Activated naive CD8-positive, alpha-beta T cell treated with anti-CD3 and anti-CD28 coated beads, Interleukin-2, amount 50 U/mL, for 24 hours (primary cell): ENCODE measurements around the gene NEDD4L.

Source experiments
- ATAC-seq: fragments of 150-1000 bp; cut with Tn5 transposase; one replicate; pipeline ENCODE4 v1.10.0; 2021
- DNase-seq: peaks from one replicate; pipeline ENCODE4 v3.0.0; 2021
- H3K27ac Mint-ChIP-seq: one replicate; pipeline ENCODE4 v1.8.0; 2021; ENCODE audit warnings: mild to moderate bottlenecking, mixed read lengths
- H3K27me3 Mint-ChIP-seq: one replicate; pipeline ENCODE4 v1.8.0; 2021; ENCODE audit warnings: mixed read lengths
- H3K36me3 Mint-ChIP-seq: one replicate; pipeline ENCODE4 v1.8.0; 2021; ENCODE audit warnings: low read depth, mixed read lengths
- H3K4me1 Mint-ChIP-seq: one replicate; pipeline ENCODE4 v1.8.0; 2021; ENCODE audit warnings: mixed read lengths
- H3K4me3 Mint-ChIP-seq: one replicate; pipeline ENCODE4 v1.8.0; 2021; ENCODE audit warnings: mild to moderate bottlenecking, moderate library complexity, mixed read lengths
- H3K9me3 Mint-ChIP-seq: one replicate; pipeline ENCODE4 v1.8.0; 2021; ENCODE audit warnings: mixed read lengths

NEDD4L gene

GRCh38 chr18:58225101-58225500 lies 181.1 kb downstream of the NEDD4L start:
- peaks cover 4% of the 10 kb centered on the region for H3K27me3 Mint-ChIP-seq
- peak; percentile 39 for DNase-seq
- ATAC-seq: peak; percentile 91
- H3K4me1 Mint-ChIP-seq: peaks cover 24% of the 10 kb centered on the region
- no peaks in the 10 kb centered on the region for H3K36me3 Mint-ChIP-seq
- no peak overlapping the region for H3K4me3 Mint-ChIP-seq
- no peaks in the 10 kb centered on the region for H3K9me3 Mint-ChIP-seq
- no peak overlapping the region for H3K27ac Mint-ChIP-seq

GRCh38 chr18:58226429-58226828 lies 182.4 kb downstream of the NEDD4L start:
- no peaks in the 10 kb centered on the region for H3K36me3 Mint-ChIP-seq
- H3K4me1 Mint-ChIP-seq: peaks cover 26% of the 10 kb centered on the region
- H3K4me3 Mint-ChIP-seq: no peak overlapping the region
- DNase-seq (no peak), ATAC-seq (no peak)
- no peaks in the 10 kb centered on the region for H3K9me3 Mint-ChIP-seq
- peaks cover 4% of the 10 kb centered on the region for H3K27me3 Mint-ChIP-seq
- H3K27ac Mint-ChIP-seq: no peak overlapping the region

GRCh38 chr18:58227361-58227930 lies 183.4 kb downstream of the NEDD4L start:
- no peaks in the 10 kb centered on the region for H3K9me3 Mint-ChIP-seq

DNA sequence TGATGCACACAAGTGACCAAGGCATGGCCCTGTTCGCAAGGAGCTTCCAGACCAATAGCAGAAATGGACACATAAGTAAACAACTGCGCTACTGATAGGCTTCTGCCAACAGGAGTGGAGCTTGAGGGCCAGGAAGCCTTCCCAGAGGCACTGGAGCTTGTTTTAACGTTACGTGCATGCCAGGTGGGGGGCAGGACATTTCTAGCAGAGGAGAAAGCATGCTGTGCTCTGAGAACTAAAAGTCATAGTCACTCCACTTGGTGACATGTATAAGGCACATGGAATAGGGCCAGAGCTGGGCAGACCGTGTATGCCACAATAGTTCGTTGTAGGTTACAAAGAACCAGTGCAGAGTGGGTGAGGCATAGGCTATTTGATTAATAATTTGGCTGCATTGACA lies 184.2 kb downstream of the NEDD4L start:
- Mint-ChIP-seq H3K36me3 (no peaks in the 10 kb centered on the region), H3K4me1 (peaks cover 26% of the 10 kb centered on the region)

More at GRCh38 chr18:58227361-58227930, 183.4 kb downstream of the NEDD4L start:
- no peak overlapping the region for H3K27ac Mint-ChIP-seq
- H3K4me3 Mint-ChIP-seq: no peak overlapping the region
- no peak for DNase-seq
- peaks cover 4% of the 10 kb centered on the region for H3K27me3 Mint-ChIP-seq
- H3K4me1 Mint-ChIP-seq: peaks cover 26% of the 10 kb centered on the region
- no peaks in the 10 kb centered on the region for H3K36me3 Mint-ChIP-seq
- no peak for ATAC-seq

DNA sequence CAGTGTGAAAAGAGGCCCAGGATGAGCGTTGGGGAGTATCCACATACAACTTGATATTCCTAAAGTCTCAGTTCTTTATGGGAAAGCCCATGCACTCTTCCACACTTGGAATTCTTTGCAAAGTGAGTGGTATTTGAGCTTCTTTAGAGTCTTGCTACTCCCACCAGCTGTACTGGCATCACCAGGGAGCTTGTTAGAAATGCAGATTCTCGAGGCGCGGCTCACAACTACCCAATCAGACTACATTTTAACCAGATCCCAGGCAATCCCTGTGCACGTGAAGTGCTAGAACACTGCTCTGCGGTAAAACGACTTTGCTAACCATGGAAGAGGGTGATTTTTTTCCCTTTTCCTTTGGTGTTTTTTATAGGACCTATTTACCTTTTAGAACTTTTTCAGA lies 184.7 kb downstream of the NEDD4L start:
- Mint-ChIP-seq H3K27ac (no peak overlapping the region), H3K27me3 (peaks cover 2% of the 10 kb centered on the region), H3K9me3 (peaks cover 4% of the 10 kb centered on the region), H3K36me3 (no peaks in the 10 kb centered on the region), H3K4me3 (no peak overlapping the region), H3K4me1 (peaks cover 21% of the 10 kb centered on the region)
- ATAC-seq: no peak
- no peak for DNase-seq

More for the DNA sequence above, 184.2 kb downstream of the NEDD4L start:
- H3K9me3 Mint-ChIP-seq: peaks cover 2% of the 10 kb centered on the region
- H3K27ac Mint-ChIP-seq: no peak overlapping the region
- DNase-seq (no peak), ATAC-seq (no peak)
- peaks cover 3% of the 10 kb centered on the region for H3K27me3 Mint-ChIP-seq
- no peak overlapping the region for H3K4me3 Mint-ChIP-seq

DNA sequence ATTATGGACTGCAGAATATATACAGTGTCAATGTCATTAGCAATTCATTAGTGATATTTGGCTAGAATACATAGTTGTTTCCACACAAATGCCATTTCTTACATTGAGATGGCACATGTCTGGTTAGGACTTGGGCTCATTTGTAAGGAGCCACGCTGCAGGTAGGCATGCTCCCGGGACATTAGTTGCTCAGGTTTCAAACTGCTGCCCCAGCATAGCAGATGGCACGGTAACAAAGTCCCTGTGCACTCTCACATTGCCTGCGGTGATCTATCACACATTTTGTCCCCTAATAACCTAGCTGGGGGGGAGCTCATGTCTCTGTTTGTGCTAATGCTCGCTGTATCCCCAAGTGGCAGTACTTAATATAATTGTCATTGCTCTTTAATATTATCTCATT lies 185.1 kb downstream of the NEDD4L start:
- peaks cover 18% of the 10 kb centered on the region for H3K4me1 Mint-ChIP-seq
- H3K9me3 Mint-ChIP-seq: peaks cover 4% of the 10 kb centered on the region
- H3K27ac Mint-ChIP-seq: no peak overlapping the region
- DNase-seq: no peak
- H3K27me3 Mint-ChIP-seq: peaks cover 2% of the 10 kb centered on the region
- no peak for ATAC-seq
- no peaks in the 10 kb centered on the region for H3K36me3 Mint-ChIP-seq
- H3K4me3 Mint-ChIP-seq: no peak overlapping the region

DNA sequence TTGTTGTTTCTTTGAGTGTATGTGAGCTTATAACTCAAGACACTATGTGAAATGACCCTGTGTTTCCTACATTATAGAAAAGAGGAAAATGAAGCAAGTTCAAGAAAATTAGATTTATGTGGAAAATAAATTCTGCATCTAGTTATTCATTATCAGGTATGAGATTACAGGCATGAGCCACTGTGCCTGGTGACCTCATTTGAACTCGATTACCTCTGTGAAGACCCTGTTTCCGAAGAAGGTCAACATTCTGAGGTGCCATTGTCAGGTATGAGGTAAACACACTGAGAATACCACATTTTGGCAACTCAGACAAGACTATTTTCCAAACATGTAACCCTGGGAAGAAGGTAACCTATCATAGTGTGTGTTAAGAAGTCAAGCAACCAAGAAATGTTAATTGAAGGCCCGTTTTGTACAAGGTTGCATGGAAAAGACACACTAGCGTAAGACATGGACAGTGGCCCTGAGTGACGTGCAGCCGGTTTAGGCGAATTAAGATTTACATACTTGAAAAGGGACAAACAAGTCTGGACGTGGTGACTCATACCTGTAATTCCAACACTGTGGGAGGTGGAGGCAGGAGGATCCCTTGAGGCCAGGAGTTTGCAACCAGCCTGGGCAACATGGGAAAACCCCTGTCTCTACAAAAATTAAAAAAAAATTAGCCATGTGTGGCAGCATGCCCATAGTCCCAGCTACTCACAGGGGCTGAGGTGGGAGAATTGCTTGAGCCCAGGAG lies 186.6 kb downstream of the NEDD4L start:
- ATAC-seq: no peak
- no peak for DNase-seq
- H3K27me3 Mint-ChIP-seq: peaks cover 2% of the 10 kb centered on the region
- peaks cover 5% of the 10 kb centered on the region for H3K4me1 Mint-ChIP-seq
- peaks cover 4% of the 10 kb centered on the region for H3K9me3 Mint-ChIP-seq
- H3K27ac Mint-ChIP-seq: no peak overlapping the region
- H3K4me3 Mint-ChIP-seq: no peak overlapping the region
- H3K36me3 Mint-ChIP-seq: no peaks in the 10 kb centered on the region

DNA sequence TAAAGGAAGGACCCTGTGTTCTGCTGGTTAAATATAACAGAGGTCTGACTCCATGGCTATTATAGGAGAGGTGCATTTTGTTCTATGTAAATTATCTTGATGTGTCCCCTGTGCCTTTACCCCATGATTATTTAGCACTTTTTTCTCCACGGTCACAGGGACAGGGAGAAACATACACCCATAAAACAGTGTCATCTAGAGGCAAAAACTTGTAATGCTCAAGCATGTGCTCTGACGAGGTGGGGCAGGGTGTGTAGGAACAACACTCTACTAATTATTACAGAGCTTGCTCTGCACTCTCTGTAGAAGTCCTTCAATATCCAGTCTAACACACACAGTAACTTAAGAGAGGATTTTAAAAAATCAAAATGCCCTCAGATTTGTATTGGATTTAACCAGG lies 187.9 kb downstream of the NEDD4L start:
- no peak overlapping the region for H3K27ac Mint-ChIP-seq
- no peak for DNase-seq
- H3K4me3 Mint-ChIP-seq: no peak overlapping the region

DNA sequence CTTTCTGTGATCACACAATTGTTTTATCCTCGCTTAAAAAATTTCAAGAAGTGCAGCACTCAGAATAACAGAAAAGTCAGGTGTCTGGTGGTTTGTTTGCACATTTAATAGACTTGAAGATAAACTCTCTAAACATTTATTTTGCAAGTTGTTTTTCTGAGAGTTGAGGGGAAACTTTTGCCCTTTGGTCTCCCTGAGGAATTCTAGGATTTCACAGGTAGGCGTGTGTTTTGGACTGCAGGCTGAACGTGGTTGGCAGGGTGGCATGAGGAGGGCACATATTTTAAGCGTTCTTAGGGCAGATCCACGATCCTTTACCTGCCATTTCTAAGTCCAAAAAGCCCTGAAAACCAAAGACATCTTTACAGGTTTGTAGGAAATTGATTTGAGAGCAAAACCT lies 188.6 kb downstream of the NEDD4L start:
- H3K4me1 Mint-ChIP-seq: peaks cover 2% of the 10 kb centered on the region
- H3K4me3 Mint-ChIP-seq: no peak overlapping the region
- no peaks in the 10 kb centered on the region for H3K27me3 Mint-ChIP-seq
- H3K9me3 Mint-ChIP-seq: peaks cover 4% of the 10 kb centered on the region
- ATAC-seq (no peak), DNase-seq (no peak)
- H3K27ac Mint-ChIP-seq: no peak overlapping the region
- H3K36me3 Mint-ChIP-seq: no peaks in the 10 kb centered on the region

More for the DNA sequence above, 187.9 kb downstream of the NEDD4L start:
- Mint-ChIP-seq H3K27me3 (peaks cover 2% of the 10 kb centered on the region), H3K4me1 (peaks cover 2% of the 10 kb centered on the region), H3K9me3 (peaks cover 4% of the 10 kb centered on the region), H3K36me3 (no peaks in the 10 kb centered on the region)
- no peak for ATAC-seq

GRCh38 chr18:58234359-58234741 lies 190.3 kb downstream of the NEDD4L start:
- Mint-ChIP-seq H3K27ac (no peak overlapping the region), H3K27me3 (no peaks in the 10 kb centered on the region), H3K4me1 (peaks cover 2% of the 10 kb centered on the region), H3K36me3 (no peaks in the 10 kb centered on the region), H3K4me3 (no peak overlapping the region), H3K9me3 (peaks cover 4% of the 10 kb centered on the region)
- DNase-seq (no peak), ATAC-seq (no peak)

GRCh38 chr18:58235001-58235436 lies 191.0 kb downstream of the NEDD4L start:
- Mint-ChIP-seq H3K9me3 (peaks cover 4% of the 10 kb centered on the region), H3K4me3 (no peak overlapping the region), H3K27me3 (no peaks in the 10 kb centered on the region), H3K27ac (no peak overlapping the region), H3K4me1 (peaks cover 2% of the 10 kb centered on the region), H3K36me3 (no peaks in the 10 kb centered on the region)
- no peak for DNase-seq
- ATAC-seq: no peak

DNA sequence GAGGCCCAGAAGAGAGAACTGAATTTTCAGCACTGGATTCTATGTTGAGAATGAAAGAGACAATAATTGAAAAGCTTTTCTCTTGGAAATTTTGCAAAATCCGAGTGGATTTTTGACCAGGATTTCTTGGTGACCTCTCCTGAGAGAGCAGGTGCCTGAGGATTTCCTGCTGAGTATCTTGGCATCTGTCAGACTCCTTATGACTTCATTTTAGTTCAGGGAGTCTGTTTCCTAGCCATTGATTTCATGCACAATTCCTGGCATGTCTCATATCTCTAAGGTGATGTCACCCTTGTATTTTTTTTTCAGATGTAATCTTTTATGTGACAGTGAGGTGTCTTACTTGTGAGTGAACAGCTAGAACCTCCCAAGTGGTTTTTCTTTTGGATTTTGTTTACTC lies 195.9 kb downstream of the NEDD4L start:
- DNase-seq: no peak
- Mint-ChIP-seq H3K27me3 (no peaks in the 10 kb centered on the region), H3K4me1 (no peaks in the 10 kb centered on the region), H3K4me3 (no peak overlapping the region), H3K27ac (no peak overlapping the region), H3K9me3 (no peaks in the 10 kb centered on the region), H3K36me3 (no peaks in the 10 kb centered on the region)
- no peak for ATAC-seq

DNA sequence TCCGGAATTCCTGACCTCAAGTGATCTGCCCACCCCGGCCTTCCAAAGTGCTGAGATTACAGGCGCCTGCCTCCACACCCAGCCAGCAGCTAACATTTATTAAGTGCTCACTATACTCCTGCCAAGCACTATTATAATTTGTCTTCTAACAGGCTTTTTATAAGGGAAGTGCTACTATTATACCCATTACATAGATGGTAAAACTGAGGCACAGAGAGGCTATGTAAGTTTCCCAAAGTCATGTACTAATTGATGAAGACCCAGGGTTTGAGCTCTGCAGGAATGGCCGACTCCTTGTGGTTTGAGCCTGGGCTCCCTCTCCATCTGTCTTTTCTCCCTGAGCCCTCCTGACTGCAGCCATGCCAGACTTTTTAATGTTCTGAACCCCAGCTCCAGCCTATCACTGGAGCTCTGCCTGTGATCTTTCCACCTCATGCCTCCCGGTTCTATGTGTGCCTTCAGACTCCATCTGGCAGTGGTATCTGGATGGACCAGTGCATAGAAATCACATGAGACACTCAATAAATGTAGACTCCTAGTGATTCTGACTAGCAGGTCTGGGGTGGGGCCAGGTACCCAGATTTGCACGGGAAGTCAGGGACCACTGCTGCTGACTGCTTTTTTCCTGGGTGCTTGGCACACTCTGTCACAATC lies 197.1 kb downstream of the NEDD4L start:
- ATAC-seq: no peak
- Mint-ChIP-seq H3K4me1 (no peaks in the 10 kb centered on the region), H3K27ac (no peak overlapping the region), H3K4me3 (no peak overlapping the region), H3K36me3 (no peaks in the 10 kb centered on the region), H3K27me3 (no peaks in the 10 kb centered on the region), H3K9me3 (no peaks in the 10 kb centered on the region)
- DNase-seq: no peak

DNA sequence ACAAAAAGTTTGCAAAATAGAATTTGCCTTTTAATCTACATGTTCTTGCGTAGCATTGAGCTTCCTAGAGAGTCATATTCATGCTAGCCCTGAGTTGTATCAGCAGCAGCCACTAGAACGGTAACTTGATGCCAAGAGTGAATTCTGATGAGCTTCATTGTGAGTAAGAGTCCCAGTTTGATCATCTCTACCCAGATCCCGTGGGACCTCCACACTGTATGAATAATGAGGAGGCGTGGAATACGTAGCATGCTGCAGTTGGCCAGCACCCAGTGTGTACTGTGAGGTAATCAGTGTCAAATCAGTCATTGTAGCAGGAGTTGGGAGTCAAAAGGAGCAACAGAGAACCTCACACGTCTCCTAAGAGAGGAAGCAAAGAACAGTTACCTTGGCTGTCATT lies 197.9 kb downstream of the NEDD4L start:
- Mint-ChIP-seq H3K36me3 (no peaks in the 10 kb centered on the region), H3K4me1 (no peaks in the 10 kb centered on the region), H3K9me3 (no peaks in the 10 kb centered on the region), H3K27ac (no peak overlapping the region), H3K4me3 (no peak overlapping the region), H3K27me3 (no peaks in the 10 kb centered on the region)
- ATAC-seq (no peak), DNase-seq (no peak)

DNA sequence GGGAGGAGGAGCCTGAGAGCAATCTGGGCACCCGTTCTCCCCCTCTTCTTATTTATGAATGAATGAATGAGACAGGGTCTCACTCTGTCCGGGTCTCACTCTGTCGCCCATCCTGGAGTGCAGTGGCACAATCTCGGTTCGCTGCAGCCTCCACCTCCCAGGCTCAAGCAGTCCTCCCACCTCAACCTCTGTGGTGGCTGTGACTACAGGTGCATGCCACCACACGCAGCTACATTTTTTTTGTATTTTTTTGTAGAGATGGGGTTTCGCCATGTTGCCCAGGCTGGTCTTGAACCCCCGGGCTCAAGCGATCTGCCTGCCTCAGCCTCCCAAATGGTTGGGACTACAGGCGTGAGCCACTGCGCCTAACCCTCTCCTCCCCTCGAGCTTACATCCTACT lies 198.4 kb downstream of the NEDD4L start:
- ATAC-seq: no peak
- Mint-ChIP-seq H3K9me3 (no peaks in the 10 kb centered on the region), H3K27ac (no peak overlapping the region), H3K27me3 (peaks cover under 1% of the 10 kb centered on the region), H3K36me3 (no peaks in the 10 kb centered on the region), H3K4me3 (no peak overlapping the region), H3K4me1 (no peaks in the 10 kb centered on the region)
- no peak for DNase-seq
